Heart right ventricle (tissue), 16 donors: ENCODE data around the gene CTSK. TPM values are rescaled to one million over a fixed set of nuclear protein-coding genes. Genes with fewer than 3 reads are reported as not detected.
A peak's percentile ranks its signal among the peaks of the same experiment; 100 is the strongest.
"Not testable (repeated sequence)": the region's sequence is repeated elsewhere in the genome, so short reads cannot be mapped to it uniquely, and the experiment has no call there.

ENCODE experiments used
- ATAC-seq, 8 donors: fragments of 200-7000 bp; cut with Tn5 transposase; one replicate each; pipeline ENCODE4 v1.9.1; 2020; ENCODE audit warnings: mild to moderate bottlenecking in 8 of 8, moderate library complexity in 8 of 8, moderate number of reproducible peaks in 1 of 8
- DNase-seq, 2 donors: peaks; one replicate each; pipeline ENCODE4 v3.0.0-alpha.2; 2020
- H3K27ac ChIP-seq, 10 donors: fragments of 200-600 bp; sonication (generic) in 2 of 10; one replicate each; pipeline versions ENCODE4 v1.5.0 to v1.8.0; 2020 to 2022; ENCODE audit warnings: mild to moderate bottlenecking in 3 of 10
- H3K27me3 ChIP-seq, 7 donors: fragments of 200-600 bp; one replicate each; pipeline ENCODE4 v1.8.0; 2021 to 2022; ENCODE audit warnings: mild to moderate bottlenecking in 2 of 7
- H3K36me3 ChIP-seq, 9 donors: fragments of 200-600 bp; sonication (generic) in 1 of 9; one replicate each; pipeline versions ENCODE4 v1.5.0 to v1.8.0; 2020 to 2022; ENCODE audit warnings: mild to moderate bottlenecking in 2 of 9
- H3K4me1 ChIP-seq, 9 donors: fragments of 200-600 bp; sonication (generic) in 1 of 9; one replicate each; pipeline versions ENCODE4 v1.5.0 to v1.8.0; 2020 to 2022; ENCODE audit warnings: mild to moderate bottlenecking in 4 of 9
- H3K4me3 ChIP-seq, 10 donors: fragments of 200-600 bp; sonication (generic) in 2 of 10; one replicate each; pipeline versions ENCODE4 v1.5.0 to v1.8.0; 2020 to 2022; ENCODE audit warnings: mild to moderate bottlenecking in 7 of 10, moderate library complexity in 2 of 10
- H3K9me3 ChIP-seq, 11 donors: fragments of 200-600 bp in 10 of 11; sonication (generic) in 2 of 11; one replicate each; pipeline versions ENCODE4 v1.5.0 to v1.8.0; 2013 to 2022; ENCODE audit warnings: mild to moderate bottlenecking in 2 of 11, control low read depth in 1 of 11, moderate library complexity in 1 of 11
- WGBS, 2 donors: extraction: QIAGEN DNeasy Blood & Tissue Kit; methylation state at CpG; one replicate each; pipeline ENCODE4 v1.1.7; 2013; ENCODE audit warnings: inconsistent platforms in 1 of 2; 5-methylcytosine and 5-hydroxymethylcytosine counted together
- intact Hi-C, 10 donors: fragments of 100-400 bp; cut with DNase I; formaldehyde crosslinking; loops; one replicate each; pipeline versions ENCODE4 v1.11.1 to v1.14.2; 2022
- long read RNA-seq, 3 donors: library from polyadenylated mRNA; unstranded; transcript quantifications; one replicate each; pipeline ENCODE4 v2.0.0, GENCODE V29; 2020 to 2021
- polyA plus RNA-seq, 2 donors: library from polyadenylated mRNA; stranded (reverse); fragments of 200-250 nt; gene quantifications; one replicate each; pipeline ENCODE4 v1.2.3, GENCODE V29; 2013
- total RNA-seq, 10 donors: library from RNA; stranded (reverse); fragmentation: NEBNext Ultra II Directional in 3 of 10; extraction: Animal tissue kit (Norgen Biotek cat#: 25700) in 3 of 10; gene quantifications; one replicate each; pipeline versions ENCODE4 v1.2.1 to v1.2.4, GENCODE V29; 2021 to 2023
- TF ChIP-seq, protein P1 (sequence below), 9 donors: fragments of 200-600 bp; sonication (generic) in 2 of 9; IDR thresholded peaks; one replicate each; pipeline versions ENCODE4 v1.5.0 to v1.8.0; 2021 to 2022; ENCODE audit warnings: antibody characterized with exemption in 9 of 9, mild to moderate bottlenecking in 5 of 9, moderate library complexity in 1 of 9
- donor health status: Arrhythmogenic right ventricular cardiomyopathy.
- donor health status: ischemic (EF 13 %, LVEDD 7.1; RV severe dilation, severe dysfunction).
- donor health status: healthy with polysubstance abuse.
- donor health status: DM: no; HTN: yes; CAD: no.
- donor health status: DM: no; HTN: no; CAD: no.
- donor health status: ischemic (EF 25% LVEDD 6.9; RV normal size, moderate dysfunction).
- donor health status: ischemic (EF 25% LVEDD 5.7; RV mildly dilated, moderate dysfunction).
- donor health status: healthy.
- donor health status: DM: yes; HTN: yes; CAD: no.
- donor health status: Ischemic cardiomyopathy.
- donor health status: ischemic (EF 35%, LVEDD 5.7; RV mildly dilated, moderate dysfunction).
- donor health status: nonischemic (EF 11% LVEDD 7.7; RV severe dilation, severe dysfunction).
- donor health status: DM: yes; HTN: yes; CAD: no.
- donor health status: PGD.
- donor health status: ischemic (EF 29% LVEDD 5.4; RV normal size, mild dysfunction).
- donor health status: nonischemic (EF 23%, LVEDD 6.1; RV moderate dilation, normal function).

Gene CTSK
- total RNA-seq: 10 to 100 TPM in 1 of 10 donors, 1 to 10 TPM in 9; 2.1 to 10.1 (median 6.6) TPM
- polyA plus RNA-seq: 1 to 10 TPM; 2.6 to 4.9 TPM
- long read RNA-seq, donor 1, partial matches to known transcripts: 1 of 2 reads
- long read RNA-seq, donor 1, other reads (novel, unspliced or antisense): 0 of 2 reads
- long read RNA-seq, donor 2, partial matches to known transcripts: 0 of 4 reads
- long read RNA-seq, donor 2, other reads (novel, unspliced or antisense): 0 of 4 reads
- long read RNA-seq, donor 3, transcript CTSK-201 (8 exons, 1,692 nt): major isoform, 6 of 6 reads
- long read RNA-seq, donor 3, partial matches to known transcripts: 0 of 6 reads
- long read RNA-seq, donor 3, other reads (novel, unspliced or antisense): 0 of 6 reads

DNA sequence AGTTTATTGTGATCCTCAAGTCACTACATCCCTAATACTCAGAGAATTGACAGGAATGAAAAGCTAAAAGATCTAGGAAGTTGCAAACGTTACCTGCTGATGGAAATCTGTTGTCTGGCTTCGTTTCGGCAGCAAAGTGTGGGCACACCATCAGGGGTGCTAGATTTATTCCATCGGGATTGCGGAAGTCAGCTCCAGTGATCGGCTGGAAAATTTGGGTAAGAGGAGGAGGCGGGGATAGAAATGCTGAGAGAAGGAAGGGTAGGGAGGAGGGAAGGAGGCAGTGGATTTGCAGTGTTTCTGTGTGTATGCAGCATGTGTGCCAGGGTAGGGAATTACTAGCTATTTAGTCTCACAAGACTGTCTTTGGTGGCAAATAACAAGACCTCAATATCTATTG lies at the start of gene CTSK:
TSS of gene CTSK (minus strand) at position 140 of the 400 bp plus-strand sequence. CDS start 1,455 bp downstream, outside the sequence.
- TF ChIP-seq, protein P1, sequence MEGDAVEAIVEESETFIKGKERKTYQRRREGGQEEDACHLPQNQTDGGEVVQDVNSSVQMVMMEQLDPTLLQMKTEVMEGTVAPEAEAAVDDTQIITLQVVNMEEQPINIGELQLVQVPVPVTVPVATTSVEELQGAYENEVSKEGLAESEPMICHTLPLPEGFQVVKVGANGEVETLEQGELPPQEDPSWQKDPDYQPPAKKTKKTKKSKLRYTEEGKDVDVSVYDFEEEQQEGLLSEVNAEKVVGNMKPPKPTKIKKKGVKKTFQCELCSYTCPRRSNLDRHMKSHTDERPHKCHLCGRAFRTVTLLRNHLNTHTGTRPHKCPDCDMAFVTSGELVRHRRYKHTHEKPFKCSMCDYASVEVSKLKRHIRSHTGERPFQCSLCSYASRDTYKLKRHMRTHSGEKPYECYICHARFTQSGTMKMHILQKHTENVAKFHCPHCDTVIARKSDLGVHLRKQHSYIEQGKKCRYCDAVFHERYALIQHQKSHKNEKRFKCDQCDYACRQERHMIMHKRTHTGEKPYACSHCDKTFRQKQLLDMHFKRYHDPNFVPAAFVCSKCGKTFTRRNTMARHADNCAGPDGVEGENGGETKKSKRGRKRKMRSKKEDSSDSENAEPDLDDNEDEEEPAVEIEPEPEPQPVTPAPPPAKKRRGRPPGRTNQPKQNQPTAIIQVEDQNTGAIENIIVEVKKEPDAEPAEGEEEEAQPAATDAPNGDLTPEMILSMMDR (IDR thresholded peaks at IDR 0.05): no peak
- intact Hi-C loops: loop anchor here in 2 of 10 donors (10.0 kb wide), 2 partner anchors 243 to 253 kb away; no protein-coding TSS in a partner anchor
- DNase-seq: peak in 1 of 2 donors; percentile 20
- Histone ChIP-seq H3K27ac (peak within 1 kb of the TSS in 4 of 10 donors; percentile 9 to 43 (median 32)), H3K27me3 (no peaks in the 10 kb centered on the region), H3K4me3 (peak within 1 kb of the TSS in 9 of 10 donors; percentile 2 to 48 (median 31)), H3K9me3 (no peaks in the 10 kb centered on the region), H3K36me3 (peaks cover 0 to 56% (median 25%) of the 10 kb centered on the region in 9 donors), H3K4me1 (peaks cover 0 to 22% (median 0%) of the 10 kb centered on the region in 9 donors)
- WGBS, 2 donors: 37 to 49% methylated on average over 7 of the region's 7 CpGs
- ATAC-seq: peak in 6 of 8 donors; percentile 44 to 71 (median 54)

DNA sequence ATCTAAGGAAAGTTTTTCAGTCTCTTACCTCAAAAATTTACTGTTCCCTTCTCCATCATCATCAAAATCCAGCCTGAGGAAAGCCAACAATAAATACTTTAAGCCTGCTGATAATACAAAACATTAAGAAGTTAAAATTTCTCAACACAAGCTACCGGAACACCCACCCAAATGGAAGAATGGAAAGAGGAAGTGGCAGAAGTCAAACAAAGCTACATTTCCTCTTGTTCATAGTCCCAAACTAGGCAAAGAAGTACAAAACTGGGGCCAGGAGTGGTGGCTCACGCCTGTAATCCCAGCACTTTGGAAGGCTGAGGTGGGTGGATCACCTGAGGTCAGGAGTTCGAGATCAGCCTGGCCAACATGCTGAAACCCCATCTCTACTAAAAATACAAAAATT lies 44.7 kb upstream of the CTSK start:
- Histone ChIP-seq H3K4me3 (peak overlapping the region in 1 of 10 donors; percentile 15), H3K27ac (peak overlapping the region in 4 of 10 donors; percentile 7 to 57 (median 16)), H3K36me3 (peaks cover 0 to 86% (median 29%) of the 10 kb centered on the region in 9 donors), H3K4me1 (peaks cover 0 to 17% (median 10%) of the 10 kb centered on the region in 9 donors)
- H3K9me3 ChIP-seq, ATAC-seq, intact Hi-C loops, DNase-seq, H3K27me3 ChIP-seq: not testable (repeated sequence)
- WGBS, 2 donors: 84 to 86% methylated on average over 3 of the region's 3 CpGs

- H3K27ac ChIP-seq, DNase-seq, intact Hi-C loops, H3K4me3 ChIP-seq, H3K9me3 ChIP-seq, H3K27me3 ChIP-seq, ATAC-seq: not testable (repeated sequence)
- 96 to 99% methylated on average over 25 to 46 of the region's 49 CpGs for WGBS, 2 donors
- Histone ChIP-seq H3K36me3 (peaks cover 0 to 85% (median 26%) of the 10 kb centered on the region in 9 donors), H3K4me1 (peaks cover 0 to 29% (median 10%) of the 10 kb centered on the region in 9 donors)
Measured at GRCh38 chr1:150850801-150851362, 42.8 kb upstream of the CTSK start.

DNA sequence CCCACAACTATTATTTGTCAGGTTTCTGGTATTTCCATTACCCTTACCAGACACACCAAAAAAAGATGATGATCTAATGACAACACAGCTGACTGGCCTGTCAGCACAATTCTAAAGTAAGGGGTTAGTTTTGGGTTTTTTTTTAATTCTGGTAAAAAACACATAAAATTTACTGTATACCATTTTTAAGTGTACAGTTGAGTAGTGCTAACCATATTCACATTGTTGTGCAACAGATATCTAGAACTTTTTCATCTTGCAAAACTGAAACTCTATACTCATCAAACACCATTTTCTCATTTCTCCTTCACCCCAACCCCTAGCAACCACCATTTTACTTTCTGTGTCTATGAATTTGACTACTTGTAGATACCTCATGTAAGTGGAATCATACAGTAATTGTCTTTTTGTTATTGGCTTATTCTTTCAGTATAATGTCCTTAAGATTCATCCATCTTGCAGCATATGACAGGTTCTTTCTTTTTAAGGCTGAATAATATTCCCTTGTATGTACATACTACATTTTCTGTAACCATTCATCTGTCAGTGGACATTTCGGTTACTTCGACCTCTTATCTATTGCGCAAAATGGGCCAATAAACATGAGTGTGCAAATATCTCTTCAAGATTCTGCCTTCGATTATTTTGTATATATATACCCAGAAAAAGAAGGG lies 38.5 kb upstream of the CTSK start:
- DNase-seq (no peak), ATAC-seq (no peak)
- no peaks in the 10 kb centered on the region for H3K9me3 ChIP-seq
- no peak overlapping the region for H3K4me3 ChIP-seq
- no peaks in the 10 kb centered on the region for H3K27me3 ChIP-seq
- peaks cover 0 to 47% (median 19%) of the 10 kb centered on the region in 9 donors for H3K4me1 ChIP-seq
- H3K27ac ChIP-seq: no peak overlapping the region
- intact Hi-C loops: no loop called here
- 97 to 98% methylated on average over 4 of the region's 4 CpGs for WGBS, 2 donors
- H3K36me3 ChIP-seq: peaks cover 0 to 74% (median 14%) of the 10 kb centered on the region in 9 donors
- TF ChIP-seq, protein P1 (IDR thresholded peaks at IDR 0.05): no peak

GRCh38 chr1:150843474-150843873 lies 35.4 kb upstream of the CTSK start:
- DNase-seq (no peak), ATAC-seq (no peak)
- peak overlapping the region in 1 of 10 donors; percentile 17 for H3K27ac ChIP-seq
- H3K36me3 ChIP-seq: peaks cover 0 to 86% (median 16%) of the 10 kb centered on the region in 9 donors
- no peak overlapping the region for H3K4me3 ChIP-seq
- H3K9me3 ChIP-seq: no peaks in the 10 kb centered on the region
- H3K27me3 ChIP-seq: no peaks in the 10 kb centered on the region
- TF ChIP-seq, protein P1 (IDR thresholded peaks at IDR 0.05): no peak
- 92 to 95% methylated on average over 2 of the region's 2 CpGs for WGBS, 2 donors
- intact Hi-C loops: no loop called here
- peaks cover 0 to 52% (median 19%) of the 10 kb centered on the region in 9 donors for H3K4me1 ChIP-seq
